ENCODE results near the gene MTA1. TPM values are rescaled to one million over a fixed set of nuclear protein-coding genes. Genes with fewer than 3 reads are reported as not detected.

The MTA1 gene
- polyA plus RNA-seq, 1 of the 3 experiments (the other 2 are of a cell fraction) = 96.3 TPM

GRCh38 chr14:105385322-105385637 lies 34.3 kb upstream of the MTA1 start:
- H3K9me2 ChIP-seq = no peaks in the 10 kb centered on the region
- H3K4me3 ChIP-seq (ENCODE audit: low read depth in 2 of 2, low read length in 1 of 2) = no peak overlapping the region
- WGBS (ENCODE audit: low lambda C conversion rate) = 93% methylated on average over 9 of the region's 19 CpGs
- H3K9ac ChIP-seq = no peak overlapping the region
- H3K27me3 ChIP-seq (ENCODE audit: insufficient read depth) = no peaks in the 10 kb centered on the region
- peaks cover 0 to 7% of the 10 kb centered on the region in 2 experiments; a peak in 1 of 4 replicates for H3K4me1 ChIP-seq (ENCODE audit: control insufficient read depth in 1 of 2, insufficient read depth in 2 of 2, low read depth in 1 of 2, low read length in 1 of 2)
- no peak overlapping the region for H3K4me2 ChIP-seq
- POLR2A ChIA-PET = no interaction called here
- no peaks in the 10 kb centered on the region for H3K9me3 ChIP-seq
- DNase-seq = no peak
- no peak overlapping the region for H2AFZ ChIP-seq (ENCODE audit: low read depth)
- no peak overlapping the region for H3K27ac ChIP-seq (ENCODE audit: low read depth in 2 of 2, low read length in 1 of 2)
- no peaks in the 10 kb centered on the region for H3K79me2 ChIP-seq (ENCODE audit: insufficient read depth)
- H3F3A ChIP-seq (replicated peaks; ENCODE audit: insufficient read depth) = no peaks in the 10 kb centered on the region
- no peak for TF ChIP-seq ELF1 (IDR thresholded peaks at IDR 0.05)
- TF ChIP-seq MAX (IDR thresholded peaks at IDR 0.05; ENCODE audit: low read depth) = no peak
- no peak for TF ChIP-seq IRF3 (IDR thresholded peaks at IDR 0.05; ENCODE audit: low read depth, low read length)
- no peak for TF ChIP-seq MXI1 (IDR thresholded peaks at IDR 0.05; ENCODE audit: low read depth, low read length)
- no peak for TF ChIP-seq RCOR1 (IDR thresholded peaks at IDR 0.05; ENCODE audit: low read length)
- TF ChIP-seq YY1 (IDR thresholded peaks at IDR 0.05; ENCODE audit: low read depth) = no peak
- TF ChIP-seq PBX3 (IDR thresholded peaks at IDR 0.05) = no peak
- CTCF ChIA-PET = interaction anchor here (3.4 kb wide), 1 partner anchor 14 kb away, joined by 15 read pairs; no protein-coding TSS in a partner anchor
- no peaks in the 10 kb centered on the region for H4K20me1 ChIP-seq (ENCODE audit: insufficient read depth)
- H3K36me3 ChIP-seq (replicated peaks in 1 of 2; ENCODE audit: control insufficient read depth in 1 of 2, insufficient read depth in 2 of 2, low read length in 1 of 2) = peaks cover 0 to 55% of the 10 kb centered on the region in 2 experiments

DNA sequence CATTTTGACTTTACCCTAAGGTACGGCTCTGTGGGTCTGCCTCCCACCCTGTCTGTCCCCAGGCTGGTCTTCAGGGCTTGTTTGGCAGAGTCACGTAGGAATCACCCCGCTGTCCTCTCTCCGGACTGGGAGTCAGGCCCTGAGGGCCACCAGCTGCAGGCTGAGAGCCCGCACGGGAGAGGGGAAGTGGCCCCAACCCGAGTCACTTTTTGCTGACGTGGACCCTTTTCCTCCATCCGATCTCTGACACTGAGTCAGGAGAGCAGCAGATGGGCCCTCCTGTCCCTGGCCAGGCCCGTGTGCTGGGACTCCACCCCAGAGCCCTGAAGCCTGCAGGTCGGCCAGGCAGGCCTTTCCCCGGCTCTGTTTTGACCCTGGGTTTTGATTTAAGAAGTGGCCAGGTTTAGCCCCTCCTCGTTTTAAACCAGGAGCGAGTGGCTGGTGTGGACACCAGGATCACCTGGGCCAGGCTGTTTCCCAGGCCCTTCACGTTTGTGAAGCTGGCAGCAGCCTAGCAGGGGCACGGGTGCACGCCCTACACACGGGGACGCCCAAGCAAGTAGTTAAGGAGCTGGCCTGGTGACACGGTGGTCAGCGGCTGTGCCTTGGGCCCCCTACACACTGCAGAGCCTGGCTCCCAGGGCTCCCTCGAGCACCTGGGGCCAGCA lies 33.8 kb upstream of the MTA1 start:
- Histone ChIP-seq H3F3A (replicated peaks; ENCODE audit: insufficient read depth) (no peaks in the 10 kb centered on the region), H3K4me2 (no peak overlapping the region), H3K4me1 (ENCODE audit: control insufficient read depth in 1 of 2, insufficient read depth in 2 of 2, low read depth in 1 of 2, low read length in 1 of 2) (peaks cover 0 to 7% of the 10 kb centered on the region in 2 experiments; a peak in 1 of 4 replicates), H3K9me3 (no peaks in the 10 kb centered on the region), H3K9me2 (no peaks in the 10 kb centered on the region), H3K27me3 (ENCODE audit: insufficient read depth) (no peaks in the 10 kb centered on the region), H3K27ac (ENCODE audit: low read depth in 2 of 2, low read length in 1 of 2) (no peak overlapping the region), H4K20me1 (ENCODE audit: insufficient read depth) (no peaks in the 10 kb centered on the region), H3K79me2 (ENCODE audit: insufficient read depth) (no peaks in the 10 kb centered on the region), H3K4me3 (ENCODE audit: low read depth in 2 of 2, low read length in 1 of 2) (no peak overlapping the region), H3K36me3 (replicated peaks in 1 of 2; ENCODE audit: control insufficient read depth in 1 of 2, insufficient read depth in 2 of 2, low read length in 1 of 2) (peaks cover 0 to 55% of the 10 kb centered on the region in 2 experiments), H2AFZ (ENCODE audit: low read depth) (no peak overlapping the region), H3K9ac (no peak overlapping the region)
- ChIA-PET CTCF (interaction anchor here (3.4 kb wide), 1 partner anchor 15 kb away, joined by 15 read pairs; no protein-coding TSS in a partner anchor), POLR2A (no interaction called here)
- WGBS (ENCODE audit: low lambda C conversion rate) = 93% methylated on average over 9 of the region's 22 CpGs
- TF ChIP-seq MEF2A (IDR thresholded peaks at IDR 0.05; ENCODE audit: borderline replicate concordance, low read depth) (no peak), RFX5 (IDR thresholded peaks at IDR 0.05; ENCODE audit: low read length) (no peak), RXRA (IDR thresholded peaks at IDR 0.05; ENCODE audit: borderline replicate concordance, low read depth) (no peak), POLR2AphosphoS5 (IDR thresholded peaks at IDR 0.05; ENCODE audit: low read depth, low read length) (no peak), TCF12 (IDR thresholded peaks at IDR 0.05) (no peak), RCOR1 (IDR thresholded peaks at IDR 0.05; ENCODE audit: low read length) (no peak), MXI1 (IDR thresholded peaks at IDR 0.05; ENCODE audit: low read depth, low read length) (no peak), IRF3 (IDR thresholded peaks at IDR 0.05; ENCODE audit: low read depth, low read length) (no peak), NRF1 (IDR thresholded peaks at IDR 0.05; ENCODE audit: low read depth, low read length) (no peak), NFIC (IDR thresholded peaks at IDR 0.05; ENCODE audit: borderline replicate concordance) (no peak), TEAD4 (IDR thresholded peaks at IDR 0.05; ENCODE audit: borderline replicate concordance, insufficient read depth) (no peak), GATA2 (CRISPR knock-in tag; IDR thresholded peaks at IDR 0.05) (no peak)
- no peak for DNase-seq
